Measurements from ENCODE around the gene STK35.

Gene STK35

DNA sequence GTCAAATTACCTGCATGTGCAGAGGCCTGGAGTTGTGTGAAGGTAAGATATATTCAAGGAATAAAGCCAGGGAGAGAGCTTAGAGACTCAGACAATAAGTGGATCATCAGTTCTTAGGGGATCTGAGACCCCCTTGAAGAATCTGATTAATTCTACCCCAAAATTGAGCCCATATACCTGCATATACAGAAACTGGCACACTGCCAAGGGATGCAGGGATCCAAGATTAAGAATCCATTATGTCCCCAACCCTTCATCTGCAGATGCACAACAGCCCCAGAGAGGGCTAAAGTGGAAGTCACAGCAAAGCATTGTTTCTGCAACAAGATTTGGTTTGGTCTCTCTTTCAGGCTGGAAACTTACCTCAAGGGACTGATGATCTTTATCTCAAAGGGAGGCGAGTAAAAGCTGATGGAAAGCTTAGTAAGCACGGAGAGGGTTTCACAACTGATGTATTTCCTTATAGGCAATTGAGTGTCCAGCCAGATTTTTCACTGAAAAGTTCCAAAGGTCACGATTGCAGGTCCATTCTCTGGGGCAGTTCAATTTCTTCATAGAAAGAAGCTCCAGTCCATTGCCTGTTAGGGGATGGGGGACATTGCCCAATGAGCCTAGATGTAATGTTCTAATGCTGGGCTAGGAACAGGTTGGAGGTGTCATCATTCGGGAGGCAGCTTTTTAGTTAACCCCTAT is 20.9 kb upstream of the STK35 start:
- H3K4me3 ChIP-seq (IDR thresholded peaks at IDR 0.05; ENCODE audit: insufficient read depth, low read depth, low read length): no peak overlapping the region
- no peak overlapping the region for H2AFZ ChIP-seq (ENCODE audit: low read depth)
- H4K20me1 ChIP-seq (ENCODE audit: insufficient read depth): no peaks in the 10 kb centered on the region
- no peaks in the 10 kb centered on the region for H3K79me2 ChIP-seq (ENCODE audit: insufficient read depth, low read depth)
- no peak overlapping the region for H3K9ac ChIP-seq
- H3K36me3 ChIP-seq (ENCODE audit: insufficient read depth): no peaks in the 10 kb centered on the region
- H3K4me2 ChIP-seq: no peak overlapping the region
- H3K27ac ChIP-seq: no peak overlapping the region
- H3K4me1 ChIP-seq (ENCODE audit: low read depth, poor library complexity, severe bottlenecking): no peaks in the 10 kb centered on the region
- TF ChIP-seq, protein P1, sequence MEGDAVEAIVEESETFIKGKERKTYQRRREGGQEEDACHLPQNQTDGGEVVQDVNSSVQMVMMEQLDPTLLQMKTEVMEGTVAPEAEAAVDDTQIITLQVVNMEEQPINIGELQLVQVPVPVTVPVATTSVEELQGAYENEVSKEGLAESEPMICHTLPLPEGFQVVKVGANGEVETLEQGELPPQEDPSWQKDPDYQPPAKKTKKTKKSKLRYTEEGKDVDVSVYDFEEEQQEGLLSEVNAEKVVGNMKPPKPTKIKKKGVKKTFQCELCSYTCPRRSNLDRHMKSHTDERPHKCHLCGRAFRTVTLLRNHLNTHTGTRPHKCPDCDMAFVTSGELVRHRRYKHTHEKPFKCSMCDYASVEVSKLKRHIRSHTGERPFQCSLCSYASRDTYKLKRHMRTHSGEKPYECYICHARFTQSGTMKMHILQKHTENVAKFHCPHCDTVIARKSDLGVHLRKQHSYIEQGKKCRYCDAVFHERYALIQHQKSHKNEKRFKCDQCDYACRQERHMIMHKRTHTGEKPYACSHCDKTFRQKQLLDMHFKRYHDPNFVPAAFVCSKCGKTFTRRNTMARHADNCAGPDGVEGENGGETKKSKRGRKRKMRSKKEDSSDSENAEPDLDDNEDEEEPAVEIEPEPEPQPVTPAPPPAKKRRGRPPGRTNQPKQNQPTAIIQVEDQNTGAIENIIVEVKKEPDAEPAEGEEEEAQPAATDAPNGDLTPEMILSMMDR (conservative IDR thresholded peaks at IDR 0.05; ENCODE audit: low read depth, low read length): no peak
- no peaks in the 10 kb centered on the region for H3K27me3 ChIP-seq (ENCODE audit: insufficient read depth, low read depth)

DNA sequence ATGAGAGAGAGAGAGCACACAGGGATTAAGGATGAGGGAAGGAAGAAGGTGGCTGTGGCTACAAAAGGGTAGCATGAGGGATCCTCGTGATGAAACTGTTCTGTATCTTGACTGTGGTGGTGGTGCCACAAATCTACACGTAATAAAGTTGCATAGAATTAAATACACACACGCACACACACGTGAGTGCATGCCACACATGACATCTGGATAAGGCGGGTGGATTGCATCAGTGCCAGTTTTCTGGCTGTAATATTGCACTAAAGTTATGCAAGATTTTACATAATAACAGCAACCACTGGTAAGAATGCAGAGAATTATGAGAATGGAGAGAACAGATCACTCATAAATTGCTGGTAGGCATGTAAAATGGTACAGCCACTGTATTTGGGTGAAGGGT is 16.9 kb upstream of the STK35 start:
- Histone ChIP-seq H3K27me3 (ENCODE audit: insufficient read depth, low read depth) (no peaks in the 10 kb centered on the region), H3K79me2 (ENCODE audit: insufficient read depth, low read depth) (no peaks in the 10 kb centered on the region), H3K36me3 (ENCODE audit: insufficient read depth) (no peaks in the 10 kb centered on the region), H3K9ac (no peak overlapping the region), H3K4me1 (ENCODE audit: low read depth, poor library complexity, severe bottlenecking) (no peaks in the 10 kb centered on the region), H2AFZ (ENCODE audit: low read depth) (no peak overlapping the region), H3K4me2 (no peak overlapping the region), H3K27ac (no peak overlapping the region), H4K20me1 (ENCODE audit: insufficient read depth) (no peaks in the 10 kb centered on the region), H3K4me3 (IDR thresholded peaks at IDR 0.05; ENCODE audit: insufficient read depth, low read depth, low read length) (no peak overlapping the region)
- TF ChIP-seq, protein P1 (conservative IDR thresholded peaks at IDR 0.05; ENCODE audit: low read depth, low read length): no peak

DNA sequence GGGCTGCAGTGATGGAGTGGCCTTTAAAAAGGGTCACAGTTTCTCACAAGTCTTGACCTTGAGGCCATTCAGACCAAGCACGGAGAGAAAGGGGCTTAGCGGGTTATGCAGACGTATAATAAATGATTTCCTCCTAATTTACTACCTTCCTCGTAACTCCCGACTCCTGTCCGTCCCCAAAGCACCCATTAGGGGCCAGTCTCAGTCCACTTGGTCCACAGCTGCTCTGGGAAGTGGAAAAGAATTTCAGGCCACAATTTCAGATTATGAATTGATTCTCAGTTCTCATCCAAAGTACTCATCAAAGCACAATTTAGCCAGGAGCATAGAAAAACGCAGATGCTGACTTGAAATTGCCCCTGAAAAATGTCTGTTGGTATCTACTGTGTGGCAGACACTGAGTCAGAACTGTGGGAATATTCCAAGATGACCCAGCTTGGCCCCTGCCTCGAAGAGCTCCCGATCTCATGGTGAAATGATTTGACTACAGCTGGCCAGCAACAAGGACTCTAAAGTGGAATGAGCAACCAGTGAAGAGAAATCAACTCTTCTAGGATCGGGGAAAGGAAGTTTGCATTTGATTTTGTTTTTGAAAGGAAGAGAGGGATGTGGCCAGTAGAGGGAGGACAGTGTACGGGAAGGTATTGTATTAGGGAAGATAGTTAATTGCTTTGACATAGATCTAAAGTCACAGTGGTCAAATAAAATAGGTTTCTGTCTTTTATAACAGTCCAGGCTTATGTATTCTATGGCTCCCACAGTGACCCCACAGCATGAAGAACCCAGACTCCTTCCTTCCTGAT is 15.2 kb upstream of the STK35 start:
- Histone ChIP-seq H3K4me2 (no peak overlapping the region), H3K36me3 (ENCODE audit: insufficient read depth) (no peaks in the 10 kb centered on the region), H3K4me3 (IDR thresholded peaks at IDR 0.05; ENCODE audit: insufficient read depth, low read depth, low read length) (no peak overlapping the region), H2AFZ (ENCODE audit: low read depth) (no peak overlapping the region), H3K4me1 (ENCODE audit: low read depth, poor library complexity, severe bottlenecking) (no peaks in the 10 kb centered on the region), H3K27ac (no peak overlapping the region), H4K20me1 (ENCODE audit: insufficient read depth) (no peaks in the 10 kb centered on the region), H3K9ac (no peak overlapping the region), H3K79me2 (ENCODE audit: insufficient read depth, low read depth) (no peaks in the 10 kb centered on the region), H3K27me3 (ENCODE audit: insufficient read depth, low read depth) (no peaks in the 10 kb centered on the region)
- TF ChIP-seq, protein P1 (conservative IDR thresholded peaks at IDR 0.05; ENCODE audit: low read depth, low read length): no peak

DNA sequence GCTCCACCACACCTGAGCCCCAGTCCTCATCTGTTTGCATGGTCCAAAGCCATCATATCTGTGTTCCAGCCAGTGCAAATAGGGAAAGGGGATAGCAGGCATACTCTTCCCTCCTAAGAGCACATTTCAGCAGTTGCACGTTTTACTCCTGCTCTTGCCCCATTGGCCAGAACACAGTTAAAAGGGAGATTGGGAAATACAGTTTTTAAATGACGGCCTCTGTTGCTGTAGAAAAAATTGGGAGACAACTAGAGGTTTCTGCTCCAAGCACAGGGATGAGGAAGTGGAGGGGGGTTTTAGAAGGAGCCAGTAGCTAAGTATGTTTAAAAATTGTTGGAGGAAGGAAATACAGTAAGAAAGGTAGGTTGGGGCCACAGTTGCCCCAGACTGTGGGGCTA is 14.6 kb upstream of the STK35 start:
- Histone ChIP-seq H3K4me2 (no peak overlapping the region), H3K27me3 (ENCODE audit: insufficient read depth, low read depth) (no peaks in the 10 kb centered on the region), H3K27ac (no peak overlapping the region)

More for the DNA sequence above, 14.6 kb upstream of the STK35 start:
- H4K20me1 ChIP-seq (ENCODE audit: insufficient read depth): no peaks in the 10 kb centered on the region
- H3K36me3 ChIP-seq (ENCODE audit: insufficient read depth): no peaks in the 10 kb centered on the region
- no peaks in the 10 kb centered on the region for H3K79me2 ChIP-seq (ENCODE audit: insufficient read depth, low read depth)
- TF ChIP-seq, protein P1 (conservative IDR thresholded peaks at IDR 0.05; ENCODE audit: low read depth, low read length): no peak
- no peak overlapping the region for H3K9ac ChIP-seq
- H3K4me1 ChIP-seq (ENCODE audit: low read depth, poor library complexity, severe bottlenecking): no peaks in the 10 kb centered on the region
- H3K4me3 ChIP-seq (IDR thresholded peaks at IDR 0.05; ENCODE audit: insufficient read depth, low read depth, low read length): no peak overlapping the region
- no peak overlapping the region for H2AFZ ChIP-seq (ENCODE audit: low read depth)

Measured in KMS-11 (cell line).